GM10248 (cell line): Measurements from ENCODE around the gene AIFM2.
"Not testable (repeated sequence)": the region's sequence is repeated elsewhere in the genome, so short reads cannot be mapped to it uniquely, and the experiment has no call there.

Experiments used
- CTCF ChIA-PET: fragments of 300-600 bp; sonication (Branson Sonifier 250); formaldehyde crosslinking; extraction: SDS; loops from one replicate; lab custom pipeline; 2021; ENCODE audit warnings: antibody characterized with exemption; lab: Yijun Ruan, JAX
- POLR2A ChIA-PET: fragments of 350-650 bp; sonication (Branson Sonifier 250); formaldehyde crosslinking; extraction: SDS; loops from one replicate; lab custom pipeline; 2020; ENCODE audit warnings: antibody characterized with exemption; lab: Yijun Ruan, JAX
- DNase-seq: peaks from one replicate; pipeline ENCODE4 v3.0.0; 2012; ENCODE audit errors: extremely low spot score
- CTCF ChIP-seq: IDR thresholded peaks from 2 replicates; pipeline ENCODE4 v1.5.1; 2012; ENCODE audit warnings: mild to moderate bottlenecking, low read depth; ENCODE audit errors: extremely low read depth, missing control alignments, control extremely low read depth

The AIFM2 gene

GRCh38 chr10:70124918-70125317 lies 7.7 kb downstream of the AIFM2 start:
- no peak for DNase-seq
- ChIA-PET POLR2A (no interaction called here), CTCF (interaction anchor here (8.6 kb wide), 1 partner anchor 8 kb away, joined by 100 read pairs; no protein-coding TSS in a partner anchor)
- no peak for TF ChIP-seq CTCF

GRCh38 chr10:70124415-70124814 lies 8.2 kb downstream of the AIFM2 start:
- POLR2A ChIA-PET: no interaction called here
- CTCF ChIA-PET: interaction anchor here (1.0 to 8.6 kb wide), 4 partner anchors 8 to 22 kb away, joined by 3 to 100 read pairs (median 8); partner anchors contain the start of gene TYSND1
- no peak for TF ChIP-seq CTCF
- DNase-seq: no peak

- DNase-seq: no peak
- ChIA-PET POLR2A (no interaction called here), CTCF (interaction anchor here (1.0 to 8.6 kb wide), 4 partner anchors 7 to 22 kb away, joined by 3 to 100 read pairs (median 8); partner anchors contain the start of gene TYSND1)
- TF ChIP-seq CTCF: no peak
These were observed 8.8 kb downstream of the AIFM2 start for GRCh38 chr10:70123817-70124216.

GRCh38 chr10:70123166-70123565 lies 9.5 kb downstream of the AIFM2 start:
- POLR2A ChIA-PET: not testable (repeated sequence)

GRCh38 chr10:70122742-70123141 lies 9.9 kb downstream of the AIFM2 start:
- ChIA-PET POLR2A (no interaction called here), CTCF (interaction anchor here (1.2 to 8.6 kb wide), 5 partner anchors 6 to 242 kb away, joined by 3 to 100 read pairs (median 6); partner anchors contain the start of gene TYSND1)
- DNase-seq: no peak
- no peak for TF ChIP-seq CTCF

More at GRCh38 chr10:70123166-70123565, 9.5 kb downstream of the AIFM2 start:
- CTCF ChIA-PET: interaction anchor here (1.0 to 8.6 kb wide), 6 partner anchors 6 to 241 kb away, joined by 3 to 100 read pairs (median 5); partner anchors contain the start of gene TYSND1
- DNase-seq: not testable (repeated sequence)

- DNase-seq: no peak
- TF ChIP-seq CTCF: no peak
- ChIA-PET CTCF (interaction anchor here (1.2 to 6.7 kb wide), 4 partner anchors 13 to 243 kb away, joined by 3 to 50 read pairs (median 10); partner anchors contain the start of gene TYSND1), POLR2A (no interaction called here)
These were observed 11.2 kb downstream of the AIFM2 start for GRCh38 chr10:70121281-70121949.

GRCh38 chr10:70120417-70120816 lies 12.2 kb downstream of the AIFM2 start:
- ChIA-PET POLR2A (no interaction called here), CTCF (interaction anchor here (1.1 to 6.7 kb wide), 3 partner anchors 12 to 244 kb away, joined by 3 to 50 read pairs (median 3); partner anchors contain the start of gene TYSND1)
- DNase-seq: no peak
- no peak for TF ChIP-seq CTCF
